GM12878 (cell line): ENCODE data around the gene SIM2.

Experiments
- CHD2 ChIP-seq: IDR thresholded peaks from 2 replicates; pipeline ENCODE4 v1.6.1; 2011; ENCODE audit warnings: low read depth, low read length, improper control_type of control experiment, borderline replicate concordance
- E2F4 ChIP-seq: IDR thresholded peaks from 2 replicates; pipeline ENCODE4 v1.6.1; 2012; ENCODE audit warnings: low read depth, low read length, improper control_type of control experiment
- POLR2A ChIP-seq: IDR thresholded peaks from 2 replicates; pipeline ENCODE4 v1.6.1; 2011; ENCODE audit warnings: low read depth, mild to moderate bottlenecking, low read length

GRCh38 chr21:36735201-36735515 is 36.2 kb downstream of the SIM2 start:
- TF ChIP-seq CHD2: no peak
- no peak for TF ChIP-seq POLR2A
- no peak for TF ChIP-seq E2F4
